Loucy (cell line): ENCODE measurements around the gene TOMM40L.

Experiments
- H2AFZ ChIP-seq: fragments of 200-600 bp; sonication (generic); 2 replicates; pipeline ENCODE4 v1.6.0; 2016; ENCODE audit warnings: antibody characterized with exemption, mild to moderate bottlenecking, low read length, moderate library complexity
- H3F3A ChIP-seq: fragments of 200-600 bp; 2 replicates; pipeline ENCODE4 v1.6.0; 2016; ENCODE audit warnings: antibody characterized with exemption, low read depth, mild to moderate bottlenecking
- H3K27me3 ChIP-seq: fragments of 200-600 bp; sonication (generic); 2 replicates; pipeline ENCODE4 v1.6.1; 2014; ENCODE audit warnings: low read length, mild to moderate bottlenecking; ENCODE audit not compliant: insufficient read depth, poor library complexity, severe bottlenecking
- H3K36me3 ChIP-seq: fragments of 200-600 bp; sonication (generic); 2 replicates; pipeline ENCODE4 v1.6.1; 2016; ENCODE audit warnings: low read length; ENCODE audit not compliant: insufficient read depth
- H3K4me1 ChIP-seq: fragments of 200-600 bp; sonication (generic); 2 replicates; pipeline ENCODE4 v1.5.1; 2014; ENCODE audit warnings: low read length, mild to moderate bottlenecking; ENCODE audit not compliant: insufficient read depth, poor library complexity, severe bottlenecking
- H3K4me2 ChIP-seq: fragments of 200-600 bp; sonication (generic); 2 replicates; pipeline ENCODE4 v1.6.0; 2014; ENCODE audit warnings: antibody characterized with exemption, low read length, low read depth, mild to moderate bottlenecking; ENCODE audit not compliant: poor library complexity, severe bottlenecking
- H3K4me3 ChIP-seq: fragments of 200-600 bp; sonication (generic); 2 replicates; pipeline ENCODE4 v1.5.1; 2014; ENCODE audit warnings: low read length, mild to moderate bottlenecking, mixed read lengths; ENCODE audit not compliant: poor library complexity, severe bottlenecking
- H3K79me2 ChIP-seq: fragments of 200-600 bp; sonication (generic); 2 replicates; pipeline ENCODE4 v1.6.1; 2014; ENCODE audit warnings: low read length; ENCODE audit not compliant: insufficient read depth
- H3K9ac ChIP-seq: fragments of 200-600 bp; sonication (generic); 2 replicates; pipeline ENCODE4 v1.6.0; 2014; ENCODE audit warnings: mild to moderate bottlenecking, low read depth, low read length, moderate library complexity; ENCODE audit not compliant: poor library complexity, severe bottlenecking
- H3K9me2 ChIP-seq: fragments of 200-600 bp; sonication (generic); replicated peaks from 2 replicates; pipeline ENCODE4 v1.6.1; 2016; ENCODE audit warnings: low read depth, low read length, mixed read lengths
- H3K9me3 ChIP-seq: fragments of 200-600 bp; sonication (generic); 2 replicates; pipeline ENCODE4 v1.6.1; 2014; ENCODE audit warnings: mild to moderate bottlenecking, antibody characterized with exemption, low read length, low read depth; ENCODE audit not compliant: insufficient read depth
- H4K20me1 ChIP-seq: fragments of 200-600 bp; sonication (generic); 2 replicates; pipeline ENCODE4 v1.6.0; 2014; ENCODE audit warnings: antibody characterized with exemption, low read length, mild to moderate bottlenecking; ENCODE audit not compliant: insufficient read depth, poor library complexity, severe bottlenecking
- EZH2phosphoT487 ChIP-seq: fragments of 200-600 bp; IDR thresholded peaks from 2 replicates; pipeline ENCODE4 v1.6.1; 2018; ENCODE audit warnings: antibody characterized with exemption, mild to moderate bottlenecking, moderate library complexity, borderline replicate concordance
- TF ChIP-seq, protein P1 (sequence below): fragments of 200-600 bp; sonication (generic); conservative IDR thresholded peaks from 2 replicates; pipeline ENCODE4 v1.5.1; 2014; ENCODE audit warnings: mild to moderate bottlenecking, antibody characterized with exemption, low read length

The TOMM40L gene

GRCh38 chr1:161196521-161197451, 29.1 kb upstream of the TOMM40L start:
- Histone ChIP-seq H3K36me3 (no peaks in the 10 kb centered on the region), H3K4me2 (no peak overlapping the region), H2AFZ (no peak overlapping the region), H4K20me1 (no peaks in the 10 kb centered on the region), H3K9ac (no peak overlapping the region), H3K9me3 (no peaks in the 10 kb centered on the region), H3K4me3 (no peak overlapping the region), H3K4me1 (peaks cover 14% of the 10 kb centered on the region), H3K9me2 (no peaks in the 10 kb centered on the region), H3K27me3 (no peaks in the 10 kb centered on the region), H3K79me2 (no peaks in the 10 kb centered on the region), H3F3A (no peaks in the 10 kb centered on the region)
- TF ChIP-seq, protein P1, sequence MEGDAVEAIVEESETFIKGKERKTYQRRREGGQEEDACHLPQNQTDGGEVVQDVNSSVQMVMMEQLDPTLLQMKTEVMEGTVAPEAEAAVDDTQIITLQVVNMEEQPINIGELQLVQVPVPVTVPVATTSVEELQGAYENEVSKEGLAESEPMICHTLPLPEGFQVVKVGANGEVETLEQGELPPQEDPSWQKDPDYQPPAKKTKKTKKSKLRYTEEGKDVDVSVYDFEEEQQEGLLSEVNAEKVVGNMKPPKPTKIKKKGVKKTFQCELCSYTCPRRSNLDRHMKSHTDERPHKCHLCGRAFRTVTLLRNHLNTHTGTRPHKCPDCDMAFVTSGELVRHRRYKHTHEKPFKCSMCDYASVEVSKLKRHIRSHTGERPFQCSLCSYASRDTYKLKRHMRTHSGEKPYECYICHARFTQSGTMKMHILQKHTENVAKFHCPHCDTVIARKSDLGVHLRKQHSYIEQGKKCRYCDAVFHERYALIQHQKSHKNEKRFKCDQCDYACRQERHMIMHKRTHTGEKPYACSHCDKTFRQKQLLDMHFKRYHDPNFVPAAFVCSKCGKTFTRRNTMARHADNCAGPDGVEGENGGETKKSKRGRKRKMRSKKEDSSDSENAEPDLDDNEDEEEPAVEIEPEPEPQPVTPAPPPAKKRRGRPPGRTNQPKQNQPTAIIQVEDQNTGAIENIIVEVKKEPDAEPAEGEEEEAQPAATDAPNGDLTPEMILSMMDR, result no peak
- TF ChIP-seq EZH2phosphoT487, result no peak

DNA sequence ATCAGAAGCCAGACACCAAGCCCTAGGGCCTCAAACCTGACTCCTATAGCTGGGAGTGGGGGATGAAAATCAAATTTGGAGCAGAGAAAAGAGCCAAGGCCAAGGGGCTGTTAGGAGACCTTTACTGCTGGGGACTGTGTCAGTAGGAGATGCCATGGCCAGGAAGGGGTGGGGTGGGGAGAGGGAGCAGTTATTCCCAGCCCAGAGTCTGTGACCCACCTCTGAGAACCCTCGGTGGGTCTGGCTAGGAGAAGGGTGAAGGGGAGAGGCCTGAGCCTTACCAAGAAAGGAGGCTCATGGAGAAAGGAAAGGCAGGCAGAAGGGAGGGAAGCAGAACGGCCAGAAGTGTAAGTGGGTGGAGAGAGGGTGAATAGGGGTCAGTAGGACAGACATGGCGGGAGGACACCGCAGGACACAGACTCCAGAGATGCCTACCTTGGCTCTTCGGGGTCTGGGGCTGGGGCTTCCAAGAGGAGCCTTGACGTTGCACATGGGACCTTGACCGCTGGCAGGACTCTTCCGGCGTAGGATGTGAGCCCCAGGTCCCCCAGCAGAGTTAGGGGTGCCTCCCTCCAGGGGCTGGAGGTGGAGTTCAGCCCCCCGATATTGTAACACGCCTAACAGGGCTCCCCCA, 28.2 kb upstream of the TOMM40L start:
- Histone ChIP-seq H3K4me2 (no peak overlapping the region), H3F3A (no peaks in the 10 kb centered on the region), H3K4me3 (no peak overlapping the region), H3K4me1 (peaks cover 16% of the 10 kb centered on the region), H3K9ac (no peak overlapping the region), H4K20me1 (no peaks in the 10 kb centered on the region), H3K9me2 (no peaks in the 10 kb centered on the region), H3K27me3 (no peaks in the 10 kb centered on the region), H3K79me2 (peaks cover 5% of the 10 kb centered on the region), H2AFZ (no peak overlapping the region), H3K36me3 (no peaks in the 10 kb centered on the region), H3K9me3 (no peaks in the 10 kb centered on the region)
- TF ChIP-seq, protein P1, result no peak
- no peak for TF ChIP-seq EZH2phosphoT487

GRCh38 chr1:161198194-161198896, 27.5 kb upstream of the TOMM40L start:
- H3K4me2 ChIP-seq, result no peak overlapping the region

More at GRCh38 chr1:161198194-161198896, 27.5 kb upstream of the TOMM40L start:
- Histone ChIP-seq H3K4me1 (peaks cover 19% of the 10 kb centered on the region), H3K9ac (no peak overlapping the region), H3K36me3 (no peaks in the 10 kb centered on the region), H2AFZ (no peak overlapping the region; the same call in 1 of the 2 replicates), H3K9me3 (no peaks in the 10 kb centered on the region), H3K79me2 (peaks cover 11% of the 10 kb centered on the region), H3K27me3 (no peaks in the 10 kb centered on the region), H4K20me1 (no peaks in the 10 kb centered on the region), H3K9me2 (no peaks in the 10 kb centered on the region), H3K4me3 (no peak overlapping the region), H3F3A (no peaks in the 10 kb centered on the region)
- TF ChIP-seq, protein P1, result no peak
- TF ChIP-seq EZH2phosphoT487, result no peak
